Heart right ventricle (tissue), 16 donors: ENCODE data around the gene B4GALT2. TPM values are rescaled to one million over a fixed set of nuclear protein-coding genes. Genes with fewer than 3 reads are reported as not detected.

Experiments
- ATAC-seq, 8 donors: fragments of 200-7000 bp; cut with Tn5 transposase; one replicate each; pipeline ENCODE4 v1.9.1; 2020; ENCODE audit warnings: mild to moderate bottlenecking in 8 of 8, moderate library complexity in 8 of 8, moderate number of reproducible peaks in 1 of 8
- DNase-seq, 2 donors: peaks; one replicate each; pipeline ENCODE4 v3.0.0-alpha.2; 2020
- H3K27ac ChIP-seq, 10 donors: fragments of 200-600 bp; sonication (generic) in 2 of 10; one replicate each; pipeline versions ENCODE4 v1.5.0 to v1.8.0; 2020 to 2022; ENCODE audit warnings: mild to moderate bottlenecking in 3 of 10
- H3K27me3 ChIP-seq, 7 donors: fragments of 200-600 bp; one replicate each; pipeline ENCODE4 v1.8.0; 2021 to 2022; ENCODE audit warnings: mild to moderate bottlenecking in 2 of 7
- H3K36me3 ChIP-seq, 9 donors: fragments of 200-600 bp; sonication (generic) in 1 of 9; one replicate each; pipeline versions ENCODE4 v1.5.0 to v1.8.0; 2020 to 2022; ENCODE audit warnings: mild to moderate bottlenecking in 2 of 9
- H3K4me1 ChIP-seq, 9 donors: fragments of 200-600 bp; sonication (generic) in 1 of 9; one replicate each; pipeline versions ENCODE4 v1.5.0 to v1.8.0; 2020 to 2022; ENCODE audit warnings: mild to moderate bottlenecking in 4 of 9
- H3K4me3 ChIP-seq, 10 donors: fragments of 200-600 bp; sonication (generic) in 2 of 10; one replicate each; pipeline versions ENCODE4 v1.5.0 to v1.8.0; 2020 to 2022; ENCODE audit warnings: mild to moderate bottlenecking in 7 of 10, moderate library complexity in 2 of 10
- H3K9me3 ChIP-seq, 11 donors: fragments of 200-600 bp in 10 of 11; sonication (generic) in 2 of 11; one replicate each; pipeline versions ENCODE4 v1.5.0 to v1.8.0; 2013 to 2022; ENCODE audit warnings: mild to moderate bottlenecking in 2 of 11, control low read depth in 1 of 11, moderate library complexity in 1 of 11
- CTCF ChIP-seq, 9 donors: fragments of 200-600 bp; sonication (generic) in 2 of 9; IDR thresholded peaks; one replicate each; pipeline versions ENCODE4 v1.5.0 to v1.8.0; 2021 to 2022; ENCODE audit warnings: antibody characterized with exemption in 9 of 9, mild to moderate bottlenecking in 5 of 9, moderate library complexity in 1 of 9
- WGBS, 2 donors: extraction: QIAGEN DNeasy Blood & Tissue Kit; methylation state at CpG; one replicate each; pipeline ENCODE4 v1.1.7; 2013; ENCODE audit warnings: inconsistent platforms in 1 of 2; 5-methylcytosine and 5-hydroxymethylcytosine counted together
- intact Hi-C, 10 donors: fragments of 100-400 bp; cut with DNase I; formaldehyde crosslinking; loops; one replicate each; pipeline versions ENCODE4 v1.11.1 to v1.14.2; 2022
- polyA plus RNA-seq, 2 donors: library from polyadenylated mRNA; stranded (reverse); fragments of 200-250 nt; gene quantifications; one replicate each; pipeline ENCODE4 v1.2.3, GENCODE V29; 2013
- total RNA-seq, 10 donors: library from RNA; stranded (reverse); fragmentation: NEBNext Ultra II Directional in 3 of 10; extraction: Animal tissue kit (Norgen Biotek cat#: 25700) in 3 of 10; gene quantifications; one replicate each; pipeline versions ENCODE4 v1.2.1 to v1.2.4, GENCODE V29; 2021 to 2023
- donor health status: Arrhythmogenic right ventricular cardiomyopathy.
- donor health status: ischemic (EF 13 %, LVEDD 7.1; RV severe dilation, severe dysfunction).
- donor health status: healthy with polysubstance abuse.
- donor health status: DM: no; HTN: yes; CAD: no.
- donor health status: DM: no; HTN: no; CAD: no.
- donor health status: ischemic (EF 25% LVEDD 6.9; RV normal size, moderate dysfunction).
- donor health status: ischemic (EF 25% LVEDD 5.7; RV mildly dilated, moderate dysfunction).
- donor health status: healthy.
- donor health status: DM: yes; HTN: yes; CAD: no.
- donor health status: Ischemic cardiomyopathy.
- donor health status: ischemic (EF 35%, LVEDD 5.7; RV mildly dilated, moderate dysfunction).
- donor health status: nonischemic (EF 11% LVEDD 7.7; RV severe dilation, severe dysfunction).
- donor health status: DM: yes; HTN: yes; CAD: no.
- donor health status: PGD.
- donor health status: ischemic (EF 29% LVEDD 5.4; RV normal size, mild dysfunction).
- donor health status: nonischemic (EF 23%, LVEDD 6.1; RV moderate dilation, normal function).

B4GALT2 gene
- total and polyA plus RNA-seq, 12 donors: 25.4 to 50.8 (median 38.6) TPM

- no peak overlapping the region for H3K27ac ChIP-seq
- DNase-seq (no peak), ATAC-seq (no peak)
- no peak overlapping the region for H3K4me3 ChIP-seq
- intact Hi-C loops: no loop called here
- WGBS, 2 donors: 94 to 97% methylated on average over 8 of the region's 8 CpGs
- H3K36me3 ChIP-seq: peaks cover 0 to 67% (median 40%) of the 10 kb centered on the region in 9 donors
- TF ChIP-seq CTCF (IDR thresholded peaks at IDR 0.05): no peak
- no peaks in the 10 kb centered on the region for H3K27me3 ChIP-seq
- H3K4me1 ChIP-seq: peaks cover 0 to 35% (median 19%) of the 10 kb centered on the region in 9 donors
- H3K9me3 ChIP-seq: no peaks in the 10 kb centered on the region
Observed at GRCh38 chr1:43956234-43956633, 22.8 kb upstream of the B4GALT2 start.

DNA sequence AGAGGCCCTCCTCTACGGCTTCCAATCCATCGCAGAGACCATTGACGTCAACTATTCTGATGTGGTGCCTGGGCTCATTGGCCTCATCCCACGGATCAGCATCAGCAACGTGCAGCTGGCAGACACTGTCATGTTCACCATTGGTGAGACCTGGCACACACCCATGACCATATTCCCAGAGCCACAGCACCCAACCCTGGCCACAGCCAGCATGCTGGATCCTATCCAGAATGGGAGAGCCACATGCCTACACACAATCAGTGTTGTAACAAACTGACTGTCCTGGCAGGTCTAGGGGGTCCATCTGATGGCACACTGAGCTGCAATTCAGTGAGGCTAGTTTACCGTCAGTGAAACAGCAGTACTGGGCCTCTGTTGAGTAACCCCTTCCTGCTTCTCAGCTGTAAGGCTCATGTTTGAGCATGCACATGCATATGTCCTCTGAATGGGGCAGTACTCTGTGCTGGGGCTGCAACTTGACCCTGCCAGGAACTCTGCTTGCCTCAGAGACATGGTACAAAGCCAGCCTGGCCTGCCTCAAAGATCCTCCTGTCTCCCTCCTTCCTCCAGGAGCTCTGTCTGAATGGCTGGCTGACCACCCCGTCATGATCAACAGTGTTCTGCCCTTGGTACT is 21.5 kb upstream of the B4GALT2 start:
- Histone ChIP-seq H3K27ac (no peak overlapping the region), H3K27me3 (no peaks in the 10 kb centered on the region), H3K4me1 (peaks cover 0 to 29% (median 12%) of the 10 kb centered on the region in 9 donors), H3K9me3 (no peaks in the 10 kb centered on the region), H3K36me3 (peaks cover 0 to 78% (median 46%) of the 10 kb centered on the region in 9 donors), H3K4me3 (no peak overlapping the region)
- DNase-seq (no peak), ATAC-seq (no peak)
- intact Hi-C loops: no loop called here
- WGBS, 2 donors: 87% methylated on average over 7 of the region's 7 CpGs
- TF ChIP-seq CTCF (IDR thresholded peaks at IDR 0.05): no peak

DNA sequence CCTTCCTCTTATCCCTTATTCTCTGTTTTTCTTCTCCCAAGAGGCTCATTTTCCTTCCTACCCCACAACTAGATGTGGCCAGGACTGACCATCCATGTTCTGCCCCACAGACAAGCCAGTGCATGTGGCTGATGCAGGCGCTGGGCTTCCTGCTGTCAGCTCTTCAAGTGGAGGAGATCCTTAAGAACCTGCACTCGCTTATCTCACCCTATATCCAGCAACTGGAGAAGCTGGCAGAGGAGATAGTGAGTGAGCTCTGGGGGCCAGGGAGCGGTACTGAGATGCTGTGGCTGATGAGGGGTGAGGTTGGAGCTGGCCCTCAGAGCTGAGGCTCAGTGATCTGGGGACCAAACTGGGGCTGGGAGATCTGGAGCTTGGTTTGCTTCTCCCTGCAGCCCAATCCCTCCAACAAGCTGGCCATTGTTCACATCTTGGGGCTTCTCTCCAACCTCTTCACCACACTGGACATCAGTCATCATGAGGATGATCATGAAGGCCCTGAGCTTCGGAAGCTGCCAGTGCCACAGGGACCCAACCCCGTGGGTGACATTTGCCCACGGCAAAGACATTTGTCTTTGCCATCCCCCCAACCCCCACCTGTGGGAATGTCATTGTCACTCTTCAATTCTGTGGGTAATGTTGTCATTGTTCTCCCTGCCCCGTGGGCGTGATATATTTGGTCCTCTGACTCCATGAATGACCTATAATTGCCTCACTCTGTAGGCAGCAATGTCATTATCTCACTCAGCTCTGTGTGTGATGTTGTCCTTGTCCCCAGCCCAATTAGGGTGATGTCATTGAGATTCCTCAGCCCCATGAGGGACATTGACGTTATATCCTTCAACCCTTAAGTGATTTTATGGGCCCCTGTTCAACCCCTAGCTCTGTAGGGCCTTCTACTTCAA is 20.4 kb upstream of the B4GALT2 start:
- peaks cover 0 to 24% (median 5%) of the 10 kb centered on the region in 9 donors for H3K4me1 ChIP-seq
- no peak overlapping the region for H3K27ac ChIP-seq
- 81 to 82% methylated on average over 9 of the region's 9 CpGs for WGBS, 2 donors
- no peak for TF ChIP-seq CTCF (IDR thresholded peaks at IDR 0.05)
- H3K9me3 ChIP-seq: no peaks in the 10 kb centered on the region
- DNase-seq: no peak
- intact Hi-C loops: no loop called here
- H3K4me3 ChIP-seq: no peak overlapping the region
- H3K36me3 ChIP-seq: peaks cover 0 to 89% (median 47%) of the 10 kb centered on the region in 9 donors
- no peaks in the 10 kb centered on the region for H3K27me3 ChIP-seq
- no peak for ATAC-seq

- intact Hi-C loops: no loop called here
- no peak for TF ChIP-seq CTCF (IDR thresholded peaks at IDR 0.05)
- no peaks in the 10 kb centered on the region for H3K27me3 ChIP-seq
- no peak overlapping the region for H3K27ac ChIP-seq
- H3K36me3 ChIP-seq: peaks cover 0 to 95% (median 56%) of the 10 kb centered on the region in 9 donors
- WGBS, 2 donors: 90 to 93% methylated on average over 8 of the region's 8 CpGs
- DNase-seq (no peak), ATAC-seq (no peak)
- H3K9me3 ChIP-seq: no peaks in the 10 kb centered on the region
- H3K4me1 ChIP-seq: peaks cover 0 to 12% (median 0%) of the 10 kb centered on the region in 9 donors
- H3K4me3 ChIP-seq: no peak overlapping the region
Observed at GRCh38 chr1:43960798-43961197, 18.2 kb upstream of the B4GALT2 start.
